LNCaP clone FGC (cell line): ENCODE results near the gene CD6.

ENCODE experiments used
- DNase-seq: peaks from one replicate; pipeline ENCODE4 v3.0.0-alpha.2; 2011; ENCODE audit warnings: low read depth
- H3K4me3 ChIP-seq: 2 replicates; pipeline ENCODE4 v1.5.1; 2011; ENCODE audit warnings: mild to moderate bottlenecking, low read depth, low read length, control low read depth
- CTCF ChIP-seq: IDR thresholded peaks from 2 replicates; pipeline ENCODE4 v1.5.1; 2012; ENCODE audit warnings: mild to moderate bottlenecking; ENCODE audit not compliant: control insufficient read depth, insufficient read depth; ENCODE audit errors: extremely low read depth

Gene CD6

GRCh38 chr11:60929764-60930163 lies 41.7 kb upstream of the CD6 start:
- no peak for DNase-seq
- no peak for TF ChIP-seq CTCF

GRCh38 chr11:60930394-60930793 lies 41.1 kb upstream of the CD6 start:
- H3K4me3 ChIP-seq: no peak overlapping the region
- no peak for TF ChIP-seq CTCF
- DNase-seq: no peak

More at GRCh38 chr11:60929764-60930163, 41.7 kb upstream of the CD6 start:
- no peak overlapping the region for H3K4me3 ChIP-seq

GRCh38 chr11:60931917-60932316 lies 39.6 kb upstream of the CD6 start:
- DNase-seq: no peak
- TF ChIP-seq CTCF: no peak
- H3K4me3 ChIP-seq: no peak overlapping the region

- DNase-seq: no peak
- TF ChIP-seq CTCF: no peak
- H3K4me3 ChIP-seq: no peak overlapping the region
These were observed 38.7 kb upstream of the CD6 start for GRCh38 chr11:60932605-60933356.

GRCh38 chr11:60933416-60934123 lies 37.9 kb upstream of the CD6 start:
- TF ChIP-seq CTCF: no peak
- DNase-seq: no peak
- no peak overlapping the region for H3K4me3 ChIP-seq

- DNase-seq: no peak
- no peak overlapping the region for H3K4me3 ChIP-seq
- no peak for TF ChIP-seq CTCF
These were observed 37.2 kb upstream of the CD6 start for GRCh38 chr11:60934124-60934789.
